CD4-positive, alpha-beta T cell treated with Interleukin-1 beta for 1 hour (primary cell): Measurements from ENCODE around the gene BEX3.
"Not testable (repeated sequence)": the region's sequence is repeated elsewhere in the genome, so short reads cannot be mapped to it uniquely, and the experiment has no call there.

ENCODE experiments used
- DNase-seq, 2 donors: peaks; one replicate each; pipeline ENCODE4 v3.0.0-alpha.2; 2020 to 2022

The BEX3 gene

GRCh38 chrX:103376118-103376978 lies at the start of gene BEX3:
TSS of gene BEX3 (plus strand) at chrX:103376538. CDS start at chrX:103377522, 984 bp downstream.
- DNase-seq = peak; percentile 18 to 51

GRCh38 chrX:103329991-103330390 lies 46.3 kb upstream of the BEX3 start, which contains the start of gene TCEAL7:
TSS of gene TCEAL7 (plus strand) at chrX:103330239. CDS start at chrX:103331404, 1,165 bp downstream.
- DNase-seq = no peak

- no peak for DNase-seq
Measured at GRCh38 chrX:103330681-103331288, 45.6 kb upstream of the BEX3 start.

GRCh38 chrX:103338663-103339062 lies 37.7 kb upstream of the BEX3 start:
- DNase-seq = no peak

GRCh38 chrX:103343105-103343504 lies 33.2 kb upstream of the BEX3 start:
- DNase-seq = peak in 1 of 2 donors; percentile 26

GRCh38 chrX:103344606-103345005 lies 31.7 kb upstream of the BEX3 start:
- no peak for DNase-seq

GRCh38 chrX:103347682-103348397 lies 28.5 kb upstream of the BEX3 start:
- no peak for DNase-seq

GRCh38 chrX:103356130-103356798 lies 20.1 kb upstream of the BEX3 start, which contains the start of gene TCEAL9:
TSS of gene TCEAL9 (plus strand) at chrX:103356506. CDS start at chrX:103357685, 1,179 bp downstream.
- no peak for DNase-seq

GRCh38 chrX:103356858-103357257 lies 19.5 kb upstream of the BEX3 start:
- DNase-seq = no peak

GRCh38 chrX:103357871-103358270 lies 18.5 kb upstream of the BEX3 start:
- DNase-seq = no peak

GRCh38 chrX:103359605-103360004 lies 16.7 kb upstream of the BEX3 start:
- DNase-seq = not testable (repeated sequence)

GRCh38 chrX:103360092-103360491 lies 16.2 kb upstream of the BEX3 start:
- no peak for DNase-seq

GRCh38 chrX:103360916-103361315 lies 15.4 kb upstream of the BEX3 start:
- no peak for DNase-seq

- no peak for DNase-seq
Measured at GRCh38 chrX:103361798-103362197, 14.5 kb upstream of the BEX3 start.

GRCh38 chrX:103362474-103362873 lies 13.9 kb upstream of the BEX3 start:
- no peak for DNase-seq

GRCh38 chrX:103363046-103363445 lies 13.3 kb upstream of the BEX3 start:
- no peak for DNase-seq

- DNase-seq = no peak
Measured at GRCh38 chrX:103367502-103367901, 8.8 kb upstream of the BEX3 start.

- DNase-seq = no peak
Measured at GRCh38 chrX:103369479-103369878, 6.9 kb upstream of the BEX3 start.

- no peak for DNase-seq
Measured at GRCh38 chrX:103372886-103373285, 3.5 kb upstream of the BEX3 start.

- DNase-seq = no peak
Measured at GRCh38 chrX:103373581-103373980, 2.8 kb upstream of the BEX3 start.

GRCh38 chrX:103376979-103377324 lies 614 bp downstream of the BEX3 start:
- DNase-seq = no peak

GRCh38 chrX:103378990-103379389 lies 2.7 kb downstream of the BEX3 start:
- no peak for DNase-seq

- no peak for DNase-seq
Measured at GRCh38 chrX:103382877-103383276, 6.5 kb downstream of the BEX3 start.
